SK-N-SH treated with all-trans-retinoic acid at 6 μM for 48 hours (cell line): ENCODE measurements around the gene LAPTM4A.

Experiments used
- ATAC-seq: fragments of 200-7000 bp; cut with Tn5 transposase; 3 replicates; pipeline ENCODE4 v1.9.1; 2020; ENCODE audit warnings: mild to moderate bottlenecking, moderate library complexity
- ARNTL ChIP-seq: fragments of 450-650 bp; formaldehyde crosslinking; IDR thresholded peaks from 2 replicates; pipeline ENCODE4 v1.5.0; 2020; ENCODE audit warnings: low read depth, mild to moderate bottlenecking, moderate library complexity, borderline replicate concordance
- BACH2 ChIP-seq: fragments of 250-450 bp; sonication (Bioruptor Pico); IDR thresholded peaks from 2 replicates; pipeline ENCODE4 v1.9.0; 2021; ENCODE audit warnings: mild to moderate bottlenecking, borderline replicate concordance
- CREB5 ChIP-seq: fragments of 250-450 bp; sonication (Bioruptor Pico); IDR thresholded peaks from 2 replicates; pipeline ENCODE4 v1.5.1; 2020; ENCODE audit warnings: low read depth, mild to moderate bottlenecking, moderate library complexity
- CSDC2 ChIP-seq: fragments of 250-450 bp; sonication (Bioruptor Pico); IDR thresholded peaks from 2 replicates; pipeline ENCODE4 v1.5.0; 2020; ENCODE audit warnings: mild to moderate bottlenecking, moderate library complexity
- CSRNP3 ChIP-seq: fragments of 250-450 bp; sonication (Bioruptor Pico); IDR thresholded peaks from 2 replicates; pipeline ENCODE4 v1.5.1; 2021; ENCODE audit warnings: mild to moderate bottlenecking, moderate library complexity
- ESRRG ChIP-seq: fragments of 250-450 bp; sonication (Bioruptor Pico); IDR thresholded peaks from 2 replicates; pipeline ENCODE4 v1.6.1; 2021; ENCODE audit warnings: mild to moderate bottlenecking
- GLIS3 ChIP-seq: fragments of 250-450 bp; sonication (Bioruptor Pico); IDR thresholded peaks from 2 replicates; pipeline ENCODE4 v1.5.0; 2020; ENCODE audit warnings: mild to moderate bottlenecking, moderate library complexity
- ISL1 ChIP-seq: fragments of 250-450 bp; sonication (Bioruptor Pico); IDR thresholded peaks from 2 replicates; pipeline ENCODE4 v2.1.2; 2022; ENCODE audit warnings: mild to moderate bottlenecking, moderate library complexity
- OSR1 ChIP-seq: fragments of 250-450 bp; sonication (Bioruptor Pico); IDR thresholded peaks from 2 replicates; pipeline ENCODE4 v1.8.0; 2022; ENCODE audit warnings: moderate library complexity, mild to moderate bottlenecking, inconsistent platforms
- PPARA ChIP-seq: fragments of 250-450 bp; sonication (Bioruptor Pico); IDR thresholded peaks from 2 replicates; pipeline ENCODE4 v1.5.0; 2020; ENCODE audit warnings: mild to moderate bottlenecking, borderline replicate concordance
- RARB ChIP-seq: fragments of 250-450 bp; sonication (Bioruptor Pico); IDR thresholded peaks from 2 replicates; pipeline ENCODE4 v1.8.0; 2021; ENCODE audit warnings: mild to moderate bottlenecking, moderate library complexity
- SNAI2 ChIP-seq: fragments of 250-450 bp; sonication (Bioruptor Pico); IDR thresholded peaks from 2 replicates; pipeline ENCODE4 v1.5.0; 2020; ENCODE audit warnings: mild to moderate bottlenecking, moderate library complexity
- TCF4 ChIP-seq: fragments of 250-450 bp; sonication (Bioruptor Pico); IDR thresholded peaks from 2 replicates; pipeline ENCODE4 v1.8.0; 2021; ENCODE audit warnings: mild to moderate bottlenecking, moderate library complexity, borderline replicate concordance
- TOX ChIP-seq: fragments of 250-450 bp; sonication (Bioruptor Pico); IDR thresholded peaks from 2 replicates; pipeline ENCODE4 v1.8.0; 2021; ENCODE audit warnings: mild to moderate bottlenecking, moderate library complexity, borderline replicate concordance
- TSHZ2 ChIP-seq: fragments of 250-450 bp; sonication (Bioruptor Pico); IDR thresholded peaks from 2 replicates; pipeline ENCODE4 v1.5.0; 2020; ENCODE audit warnings: mild to moderate bottlenecking, moderate library complexity
- ZFP3 ChIP-seq: fragments of 250-450 bp; sonication (Bioruptor Pico); IDR thresholded peaks from 2 replicates; pipeline ENCODE4 v1.5.0; 2020; ENCODE audit warnings: mild to moderate bottlenecking, moderate library complexity
- ZFP30 ChIP-seq: fragments of 450-650 bp; formaldehyde crosslinking; IDR thresholded peaks from 2 replicates; pipeline ENCODE4 v1.5.0; 2022; ENCODE audit warnings: mild to moderate bottlenecking, moderate library complexity
- ZNF565 ChIP-seq: fragments of 450-650 bp; formaldehyde crosslinking; conservative IDR thresholded peaks from 2 replicates; pipeline ENCODE4 v1.5.0; 2020; ENCODE audit warnings: low read depth, mild to moderate bottlenecking, moderate library complexity
- ZNF70 ChIP-seq: fragments of 450-650 bp; formaldehyde crosslinking; IDR thresholded peaks from 2 replicates; pipeline ENCODE4 v1.5.0; 2020; ENCODE audit warnings: mild to moderate bottlenecking, moderate library complexity
- ZNF8 ChIP-seq: fragments of 450-650 bp; formaldehyde crosslinking; IDR thresholded peaks from 2 replicates; pipeline ENCODE4 v1.5.0; 2020; ENCODE audit warnings: mild to moderate bottlenecking, moderate library complexity
- TF ChIP-seq, protein P1 (sequence below): fragments of 250-450 bp; sonication (Bioruptor Pico); IDR thresholded peaks from 2 replicates; pipeline ENCODE4 v1.8.0; 2020; ENCODE audit warnings: mild to moderate bottlenecking, moderate library complexity, borderline replicate concordance
- TF ChIP-seq, protein P2 (sequence below): fragments of 250-450 bp; sonication (Bioruptor Pico); IDR thresholded peaks from 2 replicates; pipeline ENCODE4 v1.8.0; 2021; ENCODE audit warnings: low read depth, mild to moderate bottlenecking, moderate library complexity, borderline replicate concordance

Gene LAPTM4A

GRCh38 chr2:20079546-20080115, 28.2 kb upstream of the LAPTM4A start:
- TF ChIP-seq, protein P1, sequence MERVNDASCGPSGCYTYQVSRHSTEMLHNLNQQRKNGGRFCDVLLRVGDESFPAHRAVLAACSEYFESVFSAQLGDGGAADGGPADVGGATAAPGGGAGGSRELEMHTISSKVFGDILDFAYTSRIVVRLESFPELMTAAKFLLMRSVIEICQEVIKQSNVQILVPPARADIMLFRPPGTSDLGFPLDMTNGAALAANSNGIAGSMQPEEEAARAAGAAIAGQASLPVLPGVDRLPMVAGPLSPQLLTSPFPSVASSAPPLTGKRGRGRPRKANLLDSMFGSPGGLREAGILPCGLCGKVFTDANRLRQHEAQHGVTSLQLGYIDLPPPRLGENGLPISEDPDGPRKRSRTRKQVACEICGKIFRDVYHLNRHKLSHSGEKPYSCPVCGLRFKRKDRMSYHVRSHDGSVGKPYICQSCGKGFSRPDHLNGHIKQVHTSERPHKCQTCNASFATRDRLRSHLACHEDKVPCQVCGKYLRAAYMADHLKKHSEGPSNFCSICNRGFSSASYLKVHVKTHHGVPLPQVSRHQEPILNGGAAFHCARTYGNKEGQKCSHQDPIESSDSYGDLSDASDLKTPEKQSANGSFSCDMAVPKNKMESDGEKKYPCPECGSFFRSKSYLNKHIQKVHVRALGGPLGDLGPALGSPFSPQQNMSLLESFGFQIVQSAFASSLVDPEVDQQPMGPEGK, result no peak
- TF ChIP-seq PPARA, result no peak
- TF ChIP-seq ESRRG (CRISPR knock-in tag), result no peak
- TF ChIP-seq SNAI2, result no peak
- no peak for TF ChIP-seq TSHZ2 (CRISPR knock-in tag)
- no peak for TF ChIP-seq OSR1 (CRISPR knock-in tag)
- TF ChIP-seq, protein P2, sequence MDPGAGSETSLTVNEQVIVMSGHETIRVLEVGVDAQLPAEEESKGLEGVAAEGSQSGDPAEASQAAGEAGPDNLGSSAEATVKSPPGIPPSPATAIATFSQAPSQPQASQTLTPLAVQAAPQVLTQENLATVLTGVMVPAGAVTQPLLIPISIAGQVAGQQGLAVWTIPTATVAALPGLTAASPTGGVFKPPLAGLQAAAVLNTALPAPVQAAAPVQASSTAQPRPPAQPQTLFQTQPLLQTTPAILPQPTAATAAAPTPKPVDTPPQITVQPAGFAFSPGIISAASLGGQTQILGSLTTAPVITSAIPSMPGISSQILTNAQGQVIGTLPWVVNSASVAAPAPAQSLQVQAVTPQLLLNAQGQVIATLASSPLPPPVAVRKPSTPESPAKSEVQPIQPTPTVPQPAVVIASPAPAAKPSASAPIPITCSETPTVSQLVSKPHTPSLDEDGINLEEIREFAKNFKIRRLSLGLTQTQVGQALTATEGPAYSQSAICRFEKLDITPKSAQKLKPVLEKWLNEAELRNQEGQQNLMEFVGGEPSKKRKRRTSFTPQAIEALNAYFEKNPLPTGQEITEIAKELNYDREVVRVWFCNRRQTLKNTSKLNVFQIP (CRISPR knock-in tag), result no peak
- TF ChIP-seq TOX (CRISPR knock-in tag), result no peak
- TF ChIP-seq GLIS3 (CRISPR knock-in tag), result no peak
- no peak for TF ChIP-seq ISL1 (CRISPR knock-in tag)
- TF ChIP-seq CREB5 (CRISPR knock-in tag), result no peak
- no peak for TF ChIP-seq ARNTL
- TF ChIP-seq ZFP3 (CRISPR knock-in tag), result no peak
- TF ChIP-seq ZFP30 (CRISPR knock-in tag), result no peak
- TF ChIP-seq ZNF8 (CRISPR knock-in tag), result no peak
- no peak for TF ChIP-seq ZNF70 (CRISPR knock-in tag)
- TF ChIP-seq CSDC2 (CRISPR knock-in tag), result no peak
- TF ChIP-seq, all 23 proteins: peak for 0
- no peak for ATAC-seq

GRCh38 chr2:20077411-20077940, 26.0 kb upstream of the LAPTM4A start:
- ATAC-seq, result no peak
- TF ChIP-seq ZNF565 (CRISPR knock-in tag) (no peak), ISL1 (CRISPR knock-in tag) (no peak), OSR1 (CRISPR knock-in tag) (no peak), ESRRG (CRISPR knock-in tag) (no peak), GLIS3 (CRISPR knock-in tag) (no peak), ZNF70 (CRISPR knock-in tag) (no peak), CSDC2 (CRISPR knock-in tag) (no peak), CSRNP3 (no peak), BACH2 (CRISPR knock-in tag) (no peak), RARB (CRISPR knock-in tag) (no peak), PPARA (no peak), TCF4 (CRISPR knock-in tag) (no peak), CREB5 (CRISPR knock-in tag) (no peak), ZFP30 (CRISPR knock-in tag) (no peak)
- TF ChIP-seq, protein P2 (CRISPR knock-in tag), result no peak
- TF ChIP-seq, protein P1, result no peak
